ENCODE measurements around the gene NAT9.

DNA sequence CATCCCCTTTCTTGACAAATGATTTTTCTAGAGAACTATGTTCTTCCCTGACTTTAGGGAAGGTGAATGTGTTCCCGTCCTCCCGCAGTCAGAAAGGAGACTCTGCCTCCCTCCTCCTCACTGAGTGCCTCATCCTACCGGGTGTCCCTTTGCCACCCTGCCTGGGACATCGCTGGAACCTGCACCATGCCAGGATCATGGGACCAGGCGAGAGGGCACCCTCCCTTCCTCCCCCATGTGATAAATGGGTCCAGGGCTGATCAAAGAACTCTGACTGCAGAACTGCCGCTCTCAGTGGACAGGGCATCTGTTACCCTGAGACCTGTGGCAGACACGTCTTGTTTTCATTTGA lies 7.4 kb downstream of the NAT9 start:
- no peak for TF ChIP-seq CTCF (conservative IDR thresholded peaks at IDR 0.05 in 1 of 2, IDR thresholded peaks at IDR 0.05 in 1 of 2; ENCODE audit: low read depth in 1 of 2, low read length in 2 of 2)
- TF ChIP-seq EZH2 (IDR thresholded peaks at IDR 0.05; ENCODE audit: low read length, missing control alignments), result no peak
